Hematopoietic multipotent progenitor cell (in vitro differentiated cells): ENCODE results near the gene HECW1. TPM values are rescaled to one million over a fixed set of nuclear protein-coding genes. Genes with fewer than 3 reads are reported as not detected.
"Not testable (repeated sequence)": the region's sequence is repeated elsewhere in the genome, so short reads cannot be mapped to it uniquely, and the experiment has no call there.

Source experiments
- DNase-seq, 3 donors: peaks; one replicate each; pipeline ENCODE4 v3.0.0-alpha.2; 2011 to 2015; ENCODE audit warnings: low read depth in 2 of 3, low spot score in 2 of 3
- small RNA-seq: library from RNA; depleted of rRNA; stranded (forward); fragments of <200 nt; gene quantifications from one replicate; pipeline ENCODE3, GENCODE V24; 2012
- total RNA-seq: library from RNA; depleted of rRNA; stranded (reverse); fragments of >200 nt; gene quantifications from one replicate; pipeline ENCODE4 v1.2.3, GENCODE V29; 2012

HECW1 gene
- total RNA-seq, 1 donor: not detected

GRCh38 chr7:43588477-43589132 is 476.2 kb downstream of the HECW1 start:
- no peak for DNase-seq

GRCh38 chr7:43589133-43589478 is 476.7 kb downstream of the HECW1 start:
- no peak for DNase-seq

GRCh38 chr7:43589728-43590127 is 477.3 kb downstream of the HECW1 start:
- DNase-seq: no peak

GRCh38 chr7:43590862-43591557 is 478.6 kb downstream of the HECW1 start:
- no peak for DNase-seq

GRCh38 chr7:43591558-43592180 is 479.2 kb downstream of the HECW1 start:
- DNase-seq: no peak

GRCh38 chr7:43592326-43592725 is 479.9 kb downstream of the HECW1 start:
- DNase-seq: no peak

GRCh38 chr7:43593010-43593409 is 480.6 kb downstream of the HECW1 start:
- DNase-seq: no peak

- no peak for DNase-seq
Measured at GRCh38 chr7:43594020-43594419, 481.6 kb downstream of the HECW1 start.

GRCh38 chr7:43596426-43596825 is 484.0 kb downstream of the HECW1 start:
- not testable (repeated sequence) for DNase-seq

- no peak for DNase-seq
Measured at GRCh38 chr7:43600056-43600455, 487.6 kb downstream of the HECW1 start.

- no peak for DNase-seq
Measured at GRCh38 chr7:43602256-43602655, 489.8 kb downstream of the HECW1 start.

GRCh38 chr7:43604251-43604650 is 491.8 kb downstream of the HECW1 start:
- no peak for DNase-seq

GRCh38 chr7:43609097-43609496 is 496.6 kb downstream of the HECW1 start:
- no peak for DNase-seq

GRCh38 chr7:43612128-43612527 is 499.7 kb downstream of the HECW1 start:
- DNase-seq: no peak

- no peak for DNase-seq
Measured at GRCh38 chr7:43612599-43613589, 500.4 kb downstream of the HECW1 start.

Small RNAs within 50 kb of the gene (small RNA-seq; reads per million reads assigned to genes)
- gene MIR3943 (not detected), gene RF00019 (not detected), gene RNU6-575P (not detected), gene RNU7-35P (not detected)

Other genes with a start within 250 kb of the HECW1 start
- gene C7orf25, start 200.6 kb upstream of the HECW1 start, total RNA-seq: 2.7 TPM
- gene PSMA2, start 180.5 kb upstream of the HECW1 start, total RNA-seq: 26.4 TPM
- gene MRPL32, start 180.3 kb upstream of the HECW1 start, total RNA-seq: 15.6 TPM